SK-N-SH treated with all-trans-retinoic acid at 6 μM for 48 hours (cell line): ENCODE results near the gene CIAPIN1.

Source experiments
- BACH2 ChIP-seq: fragments of 250-450 bp; sonication (Bioruptor Pico); IDR thresholded peaks from 2 replicates; pipeline ENCODE4 v1.9.0; 2021; ENCODE audit warnings: mild to moderate bottlenecking, borderline replicate concordance
- CSDC2 ChIP-seq: fragments of 250-450 bp; sonication (Bioruptor Pico); IDR thresholded peaks from 2 replicates; pipeline ENCODE4 v1.5.0; 2020; ENCODE audit warnings: mild to moderate bottlenecking, moderate library complexity
- ISL1 ChIP-seq: fragments of 250-450 bp; sonication (Bioruptor Pico); IDR thresholded peaks from 2 replicates; pipeline ENCODE4 v2.1.2; 2022; ENCODE audit warnings: mild to moderate bottlenecking, moderate library complexity
- RARB ChIP-seq: fragments of 250-450 bp; sonication (Bioruptor Pico); IDR thresholded peaks from 2 replicates; pipeline ENCODE4 v1.8.0; 2021; ENCODE audit warnings: mild to moderate bottlenecking, moderate library complexity
- ZFP30 ChIP-seq: fragments of 450-650 bp; formaldehyde crosslinking; IDR thresholded peaks from 2 replicates; pipeline ENCODE4 v1.5.0; 2022; ENCODE audit warnings: mild to moderate bottlenecking, moderate library complexity
- ZNF70 ChIP-seq: fragments of 450-650 bp; formaldehyde crosslinking; IDR thresholded peaks from 2 replicates; pipeline ENCODE4 v1.5.0; 2020; ENCODE audit warnings: mild to moderate bottlenecking, moderate library complexity
- TF ChIP-seq, protein P1 (sequence below): fragments of 250-450 bp; sonication (Bioruptor Pico); IDR thresholded peaks from 2 replicates; pipeline ENCODE4 v1.8.0; 2020; ENCODE audit warnings: mild to moderate bottlenecking, moderate library complexity, borderline replicate concordance
- TF ChIP-seq, protein P2 (sequence below): fragments of 250-450 bp; sonication (Bioruptor Pico); IDR thresholded peaks from 2 replicates; pipeline ENCODE4 v1.5.1; 2020; ENCODE audit warnings: low read depth, mild to moderate bottlenecking, moderate library complexity
- TF ChIP-seq, protein P3 (sequence below): fragments of 250-450 bp; sonication (Bioruptor Pico); IDR thresholded peaks from 2 replicates; pipeline ENCODE4 v1.5.0; 2020; ENCODE audit warnings: mild to moderate bottlenecking, moderate library complexity

DNA sequence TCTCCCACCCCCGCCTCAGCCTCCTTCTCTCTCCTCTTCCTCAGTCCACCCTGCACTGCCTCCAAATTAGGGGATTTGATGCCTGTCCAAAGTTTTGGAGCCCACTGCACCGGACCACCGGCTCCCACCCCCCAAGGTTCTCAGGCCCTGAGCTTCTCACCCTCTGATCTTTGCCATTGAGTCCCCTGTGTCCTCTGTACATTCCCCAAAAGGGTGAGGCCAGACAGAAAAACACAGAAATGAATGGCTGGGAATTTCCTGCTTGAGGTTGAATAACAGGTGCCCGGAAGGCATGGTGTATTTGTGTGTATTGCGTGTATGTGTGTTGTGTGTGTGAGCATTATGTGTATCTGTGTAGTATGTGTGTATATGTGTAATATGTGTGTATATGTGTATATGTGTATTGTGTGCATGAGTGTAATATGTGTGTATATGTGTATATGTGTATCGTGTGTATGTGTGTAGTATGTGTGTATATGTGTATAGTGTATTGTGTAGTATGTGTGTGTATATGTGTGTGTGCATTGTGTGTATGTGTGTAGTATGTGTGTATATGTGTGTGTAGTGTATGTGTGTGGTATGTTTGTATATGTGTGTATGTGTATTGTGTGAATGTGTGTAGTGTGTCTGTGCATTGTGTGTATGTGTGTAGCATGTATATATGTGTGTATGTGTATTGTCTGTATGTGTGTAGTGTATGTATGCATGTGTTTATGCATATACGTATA lies 58.7 kb downstream of the CIAPIN1 start:
- TF ChIP-seq BACH2 (CRISPR knock-in tag): no peak
- TF ChIP-seq RARB (CRISPR knock-in tag): no peak
- TF ChIP-seq, protein P1, sequence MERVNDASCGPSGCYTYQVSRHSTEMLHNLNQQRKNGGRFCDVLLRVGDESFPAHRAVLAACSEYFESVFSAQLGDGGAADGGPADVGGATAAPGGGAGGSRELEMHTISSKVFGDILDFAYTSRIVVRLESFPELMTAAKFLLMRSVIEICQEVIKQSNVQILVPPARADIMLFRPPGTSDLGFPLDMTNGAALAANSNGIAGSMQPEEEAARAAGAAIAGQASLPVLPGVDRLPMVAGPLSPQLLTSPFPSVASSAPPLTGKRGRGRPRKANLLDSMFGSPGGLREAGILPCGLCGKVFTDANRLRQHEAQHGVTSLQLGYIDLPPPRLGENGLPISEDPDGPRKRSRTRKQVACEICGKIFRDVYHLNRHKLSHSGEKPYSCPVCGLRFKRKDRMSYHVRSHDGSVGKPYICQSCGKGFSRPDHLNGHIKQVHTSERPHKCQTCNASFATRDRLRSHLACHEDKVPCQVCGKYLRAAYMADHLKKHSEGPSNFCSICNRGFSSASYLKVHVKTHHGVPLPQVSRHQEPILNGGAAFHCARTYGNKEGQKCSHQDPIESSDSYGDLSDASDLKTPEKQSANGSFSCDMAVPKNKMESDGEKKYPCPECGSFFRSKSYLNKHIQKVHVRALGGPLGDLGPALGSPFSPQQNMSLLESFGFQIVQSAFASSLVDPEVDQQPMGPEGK (CRISPR knock-in tag): no peak
- TF ChIP-seq ZFP30 (CRISPR knock-in tag): no peak
- TF ChIP-seq, protein P2, sequence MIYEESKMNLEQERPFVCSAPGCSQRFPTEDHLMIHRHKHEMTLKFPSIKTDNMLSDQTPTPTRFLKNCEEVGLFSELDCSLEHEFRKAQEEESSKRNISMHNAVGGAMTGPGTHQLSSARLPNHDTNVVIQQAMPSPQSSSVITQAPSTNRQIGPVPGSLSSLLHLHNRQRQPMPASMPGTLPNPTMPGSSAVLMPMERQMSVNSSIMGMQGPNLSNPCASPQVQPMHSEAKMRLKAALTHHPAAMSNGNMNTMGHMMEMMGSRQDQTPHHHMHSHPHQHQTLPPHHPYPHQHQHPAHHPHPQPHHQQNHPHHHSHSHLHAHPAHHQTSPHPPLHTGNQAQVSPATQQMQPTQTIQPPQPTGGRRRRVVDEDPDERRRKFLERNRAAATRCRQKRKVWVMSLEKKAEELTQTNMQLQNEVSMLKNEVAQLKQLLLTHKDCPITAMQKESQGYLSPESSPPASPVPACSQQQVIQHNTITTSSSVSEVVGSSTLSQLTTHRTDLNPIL (CRISPR knock-in tag): no peak
- TF ChIP-seq, protein P3, sequence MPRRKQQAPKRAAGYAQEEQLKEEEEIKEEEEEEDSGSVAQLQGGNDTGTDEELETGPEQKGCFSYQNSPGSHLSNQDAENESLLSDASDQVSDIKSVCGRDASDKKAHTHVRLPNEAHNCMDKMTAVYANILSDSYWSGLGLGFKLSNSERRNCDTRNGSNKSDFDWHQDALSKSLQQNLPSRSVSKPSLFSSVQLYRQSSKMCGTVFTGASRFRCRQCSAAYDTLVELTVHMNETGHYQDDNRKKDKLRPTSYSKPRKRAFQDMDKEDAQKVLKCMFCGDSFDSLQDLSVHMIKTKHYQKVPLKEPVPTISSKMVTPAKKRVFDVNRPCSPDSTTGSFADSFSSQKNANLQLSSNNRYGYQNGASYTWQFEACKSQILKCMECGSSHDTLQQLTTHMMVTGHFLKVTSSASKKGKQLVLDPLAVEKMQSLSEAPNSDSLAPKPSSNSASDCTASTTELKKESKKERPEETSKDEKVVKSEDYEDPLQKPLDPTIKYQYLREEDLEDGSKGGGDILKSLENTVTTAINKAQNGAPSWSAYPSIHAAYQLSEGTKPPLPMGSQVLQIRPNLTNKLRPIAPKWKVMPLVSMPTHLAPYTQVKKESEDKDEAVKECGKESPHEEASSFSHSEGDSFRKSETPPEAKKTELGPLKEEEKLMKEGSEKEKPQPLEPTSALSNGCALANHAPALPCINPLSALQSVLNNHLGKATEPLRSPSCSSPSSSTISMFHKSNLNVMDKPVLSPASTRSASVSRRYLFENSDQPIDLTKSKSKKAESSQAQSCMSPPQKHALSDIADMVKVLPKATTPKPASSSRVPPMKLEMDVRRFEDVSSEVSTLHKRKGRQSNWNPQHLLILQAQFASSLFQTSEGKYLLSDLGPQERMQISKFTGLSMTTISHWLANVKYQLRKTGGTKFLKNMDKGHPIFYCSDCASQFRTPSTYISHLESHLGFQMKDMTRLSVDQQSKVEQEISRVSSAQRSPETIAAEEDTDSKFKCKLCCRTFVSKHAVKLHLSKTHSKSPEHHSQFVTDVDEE (CRISPR knock-in tag): no peak
- TF ChIP-seq CSDC2 (CRISPR knock-in tag): no peak
- TF ChIP-seq ZNF70 (CRISPR knock-in tag): no peak
- no peak for TF ChIP-seq ISL1
